GM10248 (cell line): Measurements from ENCODE around the gene TET1.
"Not testable (repeated sequence)": the region's sequence is repeated elsewhere in the genome, so short reads cannot be mapped to it uniquely, and the experiment has no call there.

ENCODE experiments used
- CTCF ChIA-PET: fragments of 300-600 bp; sonication (Branson Sonifier 250); formaldehyde crosslinking; extraction: SDS; loops from one replicate; lab custom pipeline; 2021; ENCODE audit warnings: antibody characterized with exemption; lab: Yijun Ruan, JAX
- POLR2A ChIA-PET: fragments of 350-650 bp; sonication (Branson Sonifier 250); formaldehyde crosslinking; extraction: SDS; loops from one replicate; lab custom pipeline; 2020; ENCODE audit warnings: antibody characterized with exemption; lab: Yijun Ruan, JAX
- DNase-seq: peaks from one replicate; pipeline ENCODE4 v3.0.0; 2012; ENCODE audit errors: extremely low spot score
- TF ChIP-seq, protein P1 (sequence below): IDR thresholded peaks from 2 replicates; pipeline ENCODE4 v1.5.1; 2012; ENCODE audit warnings: mild to moderate bottlenecking, low read depth; ENCODE audit errors: extremely low read depth, missing control alignments, control extremely low read depth

TET1 gene

DNA sequence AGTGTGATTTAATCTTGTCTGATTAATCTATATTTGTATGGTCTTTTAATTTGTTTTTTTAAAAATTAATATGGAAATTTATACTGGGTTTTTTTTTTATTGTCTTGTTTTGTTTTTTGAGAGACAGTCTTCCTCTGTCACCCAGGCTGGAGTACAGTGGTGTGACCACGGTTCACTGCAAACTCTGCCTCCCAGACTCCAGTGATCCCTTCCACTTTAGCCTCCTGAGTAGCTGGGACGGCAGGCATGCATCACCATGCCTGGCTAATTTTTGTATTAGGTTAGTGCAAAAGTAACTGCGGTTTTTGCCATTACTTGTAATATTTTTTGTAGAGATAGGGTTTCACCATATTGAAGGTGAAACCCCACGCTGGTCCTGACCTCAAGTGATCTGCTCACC is 73.1 kb downstream of the TET1 start:
- CTCF ChIA-PET: interaction anchor here (0.9 kb wide), 1 partner anchor 12 kb away, joined by 3 read pairs; no protein-coding TSS in a partner anchor
- TF ChIP-seq, protein P1, sequence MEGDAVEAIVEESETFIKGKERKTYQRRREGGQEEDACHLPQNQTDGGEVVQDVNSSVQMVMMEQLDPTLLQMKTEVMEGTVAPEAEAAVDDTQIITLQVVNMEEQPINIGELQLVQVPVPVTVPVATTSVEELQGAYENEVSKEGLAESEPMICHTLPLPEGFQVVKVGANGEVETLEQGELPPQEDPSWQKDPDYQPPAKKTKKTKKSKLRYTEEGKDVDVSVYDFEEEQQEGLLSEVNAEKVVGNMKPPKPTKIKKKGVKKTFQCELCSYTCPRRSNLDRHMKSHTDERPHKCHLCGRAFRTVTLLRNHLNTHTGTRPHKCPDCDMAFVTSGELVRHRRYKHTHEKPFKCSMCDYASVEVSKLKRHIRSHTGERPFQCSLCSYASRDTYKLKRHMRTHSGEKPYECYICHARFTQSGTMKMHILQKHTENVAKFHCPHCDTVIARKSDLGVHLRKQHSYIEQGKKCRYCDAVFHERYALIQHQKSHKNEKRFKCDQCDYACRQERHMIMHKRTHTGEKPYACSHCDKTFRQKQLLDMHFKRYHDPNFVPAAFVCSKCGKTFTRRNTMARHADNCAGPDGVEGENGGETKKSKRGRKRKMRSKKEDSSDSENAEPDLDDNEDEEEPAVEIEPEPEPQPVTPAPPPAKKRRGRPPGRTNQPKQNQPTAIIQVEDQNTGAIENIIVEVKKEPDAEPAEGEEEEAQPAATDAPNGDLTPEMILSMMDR: no peak
- POLR2A ChIA-PET: no interaction called here
- no peak for DNase-seq

GRCh38 chr10:68633816-68634466 is 73.8 kb downstream of the TET1 start:
- ChIA-PET CTCF (interaction anchor here (0.9 kb wide), 1 partner anchor 13 kb away, joined by 3 read pairs; no protein-coding TSS in a partner anchor), POLR2A (no interaction called here)
- TF ChIP-seq, protein P1: no peak
- no peak for DNase-seq

DNA sequence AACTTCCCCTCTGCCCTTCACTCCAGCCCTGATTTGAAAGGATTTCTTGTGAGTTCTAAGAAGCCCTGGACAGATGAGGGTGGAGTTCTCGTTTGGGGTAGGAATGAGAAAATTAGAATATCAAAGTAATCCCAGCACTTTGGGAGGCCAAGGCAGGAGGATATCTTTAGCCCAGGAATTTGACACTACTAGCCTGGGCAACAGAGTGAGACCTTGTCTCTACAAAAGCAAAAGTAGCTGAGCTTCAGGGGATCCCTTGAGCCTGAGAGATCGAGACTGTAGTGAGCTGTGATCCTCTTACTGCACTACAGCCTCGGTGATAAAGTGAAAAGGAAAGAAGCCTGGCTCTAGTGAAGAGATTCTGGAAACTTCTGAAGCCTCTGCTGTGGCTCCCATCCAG is 76.2 kb downstream of the TET1 start:
- ChIA-PET POLR2A (no interaction called here), CTCF (interaction anchor here (0.7 to 1.6 kb wide), 3 partner anchors 9 to 85 kb away, joined by 3 to 4 read pairs (median 4); no protein-coding TSS in a partner anchor)

DNA sequence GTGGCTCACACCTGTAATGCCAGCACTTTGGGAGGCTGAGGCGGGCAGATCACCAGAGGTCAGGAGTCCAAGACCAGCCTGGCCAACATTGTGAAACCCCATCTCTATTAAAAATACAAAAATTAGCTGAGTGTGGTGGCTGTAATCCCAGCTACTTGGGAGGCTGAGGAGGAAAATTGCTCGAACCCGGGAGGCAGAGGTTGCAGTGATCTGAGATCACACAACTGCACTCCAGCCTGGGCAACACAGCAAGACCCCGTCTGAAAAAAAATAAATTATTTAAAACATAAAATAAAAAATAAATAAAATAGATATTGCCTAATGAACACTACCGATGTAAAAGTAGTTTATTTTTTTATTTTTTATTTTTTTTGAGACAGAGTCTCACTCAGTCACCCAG is 83.4 kb downstream of the TET1 start:
- CTCF ChIA-PET: interaction anchor here (1.6 to 1.7 kb wide), 2 partner anchors 11 to 93 kb away, joined by 4 to 5 read pairs; no protein-coding TSS in a partner anchor
- POLR2A ChIA-PET: not testable (repeated sequence)

More for the DNA sequence above, 76.2 kb downstream of the TET1 start:
- no peak for DNase-seq
- TF ChIP-seq, protein P1: no peak

DNA sequence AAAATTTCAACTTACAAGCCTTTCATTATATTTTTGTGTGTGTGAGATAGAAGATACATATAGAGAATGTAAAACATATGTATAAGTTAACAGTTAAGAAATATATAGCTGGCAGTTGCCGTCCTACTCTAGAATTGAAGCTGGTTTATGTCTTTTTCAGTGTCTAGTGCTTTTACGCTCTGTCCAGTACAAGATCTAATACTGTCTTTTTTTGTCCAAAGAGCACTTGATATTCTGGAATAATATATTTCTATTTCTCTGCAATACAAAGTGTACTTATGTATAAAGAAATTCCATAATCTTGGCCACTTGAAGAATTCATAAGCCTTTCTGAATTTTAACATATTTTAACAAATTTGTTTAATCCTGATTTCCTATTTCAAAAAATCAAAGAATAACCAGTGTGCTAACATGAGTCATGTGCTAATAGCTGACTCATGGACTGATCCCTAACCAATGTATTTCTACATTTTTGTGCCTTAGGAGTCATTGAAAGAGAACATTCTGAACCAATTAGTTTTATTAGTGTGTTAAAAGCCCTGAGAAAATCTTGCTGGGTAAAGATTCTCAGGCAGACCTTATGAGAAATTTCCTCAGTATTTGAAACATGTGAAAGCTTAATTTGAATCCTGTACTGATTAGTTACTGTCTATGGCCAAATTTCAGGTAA is 87.7 kb downstream of the TET1 start:
- DNase-seq: no peak
- ChIA-PET POLR2A (no interaction called here), CTCF (interaction anchor here (1.2 to 1.7 kb wide), 3 partner anchors 11 to 48 kb away, joined by 3 to 4 read pairs (median 3); no protein-coding TSS in a partner anchor)
- TF ChIP-seq, protein P1: no peak

More for the DNA sequence above, 83.4 kb downstream of the TET1 start:
- not testable (repeated sequence) for DNase-seq

GRCh38 chr10:68655620-68656126 is 95.5 kb downstream of the TET1 start:
- ChIA-PET CTCF (interaction anchor here (0.9 to 1.3 kb wide), 3 partner anchors 13 to 20 kb away, joined by 3 to 5 read pairs (median 3); no protein-coding TSS in a partner anchor), POLR2A (no interaction called here)
- DNase-seq: no peak
- TF ChIP-seq, protein P1: no peak
